Activated T-helper 2 cell treated with anti-CD3 and anti-CD28 coated beads, Interferon-gamma antibody, Interleukin-2, Interleukin-4, amounts not matched to agents 10 μg/mL and 5 μg/mL and 100 μg/mL, durations not matched to agents 14 hours and 24 hours and 36 hours (primary cell): ENCODE measurements around the gene GLCE. TPM values are rescaled to one million over a fixed set of nuclear protein-coding genes. Genes with fewer than 3 reads are reported as not detected.
"Not testable (repeated sequence)": the region's sequence is repeated elsewhere in the genome, so short reads cannot be mapped to it uniquely, and the experiment has no call there.

Experiments used
- DNase-seq: peaks from one replicate; pipeline ENCODE4 v3.0.0; 2021; ENCODE audit warnings: low spot score
- H3K27ac Mint-ChIP-seq: one replicate; pipeline ENCODE4 v1.8.0; 2021; ENCODE audit warnings: mixed read lengths
- H3K27me3 Mint-ChIP-seq: one replicate; pipeline ENCODE4 v1.8.0; 2021; ENCODE audit warnings: low read depth, mixed read lengths
- H3K36me3 Mint-ChIP-seq: one replicate; pipeline ENCODE4 v1.8.0; 2021; ENCODE audit warnings: low read depth, mixed read lengths
- H3K4me1 Mint-ChIP-seq: one replicate; pipeline ENCODE4 v1.8.0; 2021; ENCODE audit warnings: low read depth, mixed read lengths
- H3K4me3 Mint-ChIP-seq: one replicate; pipeline ENCODE4 v1.8.0; 2021; ENCODE audit warnings: low read depth, mild to moderate bottlenecking, moderate library complexity, mixed read lengths
- H3K9me3 Mint-ChIP-seq: one replicate; pipeline ENCODE4 v1.8.0; 2021; ENCODE audit warnings: mixed read lengths
- intact Hi-C: fragments of 100-400 bp; cut with micrococcal nuclease; formaldehyde crosslinking; loops from one replicate; pipeline ENCODE4 v1.15.1; 2023
- total RNA-seq: library from RNA; stranded (reverse); gene quantifications from 2 replicates; pipeline ENCODE4 v1.2.3, GENCODE V29; 2022

The GLCE gene
- total RNA-seq, 1 donor from 2014 or later: 2.5 TPM

DNA sequence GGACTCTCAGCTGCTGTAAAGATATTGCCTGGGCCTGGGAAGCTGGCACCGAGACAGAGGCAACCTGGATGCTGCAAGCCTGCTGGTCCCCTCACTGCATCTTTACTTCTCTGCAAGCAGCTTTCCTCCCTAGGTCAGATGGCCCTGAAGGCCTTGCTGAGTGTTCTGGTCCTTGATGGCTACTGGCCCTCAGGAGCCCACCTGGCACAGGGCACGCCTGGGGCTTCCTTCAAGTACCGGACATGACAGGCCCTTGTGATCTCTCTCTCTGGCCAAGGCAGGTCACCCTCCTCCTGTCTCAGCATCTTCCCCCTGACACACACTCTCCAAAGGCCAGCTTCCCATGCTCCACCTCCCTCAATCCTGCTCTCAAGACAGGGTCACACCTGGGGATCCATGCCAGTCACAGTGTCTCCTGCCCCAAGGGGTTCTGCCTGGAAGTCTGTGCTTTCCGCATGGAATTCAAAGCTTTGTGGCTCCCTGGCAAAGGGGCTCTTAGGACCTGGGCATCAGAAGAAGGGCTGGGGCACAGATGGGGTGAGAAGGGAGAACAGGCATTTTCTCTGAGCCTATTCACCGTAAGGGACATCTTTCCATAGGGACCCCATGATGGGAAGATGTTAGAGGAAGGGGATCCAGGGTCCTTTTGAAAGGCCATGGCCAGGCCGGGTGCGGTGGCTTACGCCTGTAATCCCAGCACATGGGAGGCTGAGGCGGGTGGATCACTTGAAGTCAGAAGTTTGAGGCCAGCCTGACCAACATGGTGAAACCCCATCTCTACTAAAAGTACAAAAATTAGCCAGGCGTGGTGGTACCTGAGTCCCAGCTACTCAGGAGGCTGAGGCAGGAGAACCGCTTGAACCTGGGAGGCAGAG lies 133.5 kb downstream of the GLCE start:
- Mint-ChIP-seq H3K27ac (no peak overlapping the region), H3K4me1 (no peaks in the 10 kb centered on the region), H3K4me3 (no peak overlapping the region), H3K27me3 (peaks cover 37% of the 10 kb centered on the region), H3K36me3 (no peaks in the 10 kb centered on the region), H3K9me3 (no peaks in the 10 kb centered on the region)
- DNase-seq: no peak
- intact Hi-C loops: no loop called here

DNA sequence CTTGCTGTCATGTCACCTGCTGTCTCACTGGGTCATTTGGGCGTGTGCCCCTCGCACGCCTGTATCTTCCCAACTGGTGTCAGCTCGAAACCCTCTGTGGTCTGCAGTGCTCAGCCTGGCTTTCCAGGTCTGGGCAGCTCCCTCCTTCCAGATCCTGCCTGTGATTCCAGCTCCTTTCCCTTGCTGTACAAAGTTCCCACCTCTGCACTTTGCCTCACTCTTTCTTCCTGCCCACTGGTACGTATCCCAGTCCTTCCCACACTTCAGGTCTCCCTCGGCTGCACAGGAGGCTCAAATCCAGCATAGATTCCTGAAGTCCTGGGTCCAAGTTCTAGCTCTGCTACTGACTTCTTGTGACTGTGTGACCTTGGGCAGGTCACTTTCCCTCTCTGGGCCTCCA lies 136.2 kb downstream of the GLCE start:
- H3K27me3 Mint-ChIP-seq: peaks cover 56% of the 10 kb centered on the region
- no peaks in the 10 kb centered on the region for H3K4me1 Mint-ChIP-seq
- intact Hi-C loops: no loop called here
- H3K27ac Mint-ChIP-seq: no peak overlapping the region
- no peak for DNase-seq
- no peaks in the 10 kb centered on the region for H3K36me3 Mint-ChIP-seq
- no peak overlapping the region for H3K4me3 Mint-ChIP-seq
- no peaks in the 10 kb centered on the region for H3K9me3 Mint-ChIP-seq

DNA sequence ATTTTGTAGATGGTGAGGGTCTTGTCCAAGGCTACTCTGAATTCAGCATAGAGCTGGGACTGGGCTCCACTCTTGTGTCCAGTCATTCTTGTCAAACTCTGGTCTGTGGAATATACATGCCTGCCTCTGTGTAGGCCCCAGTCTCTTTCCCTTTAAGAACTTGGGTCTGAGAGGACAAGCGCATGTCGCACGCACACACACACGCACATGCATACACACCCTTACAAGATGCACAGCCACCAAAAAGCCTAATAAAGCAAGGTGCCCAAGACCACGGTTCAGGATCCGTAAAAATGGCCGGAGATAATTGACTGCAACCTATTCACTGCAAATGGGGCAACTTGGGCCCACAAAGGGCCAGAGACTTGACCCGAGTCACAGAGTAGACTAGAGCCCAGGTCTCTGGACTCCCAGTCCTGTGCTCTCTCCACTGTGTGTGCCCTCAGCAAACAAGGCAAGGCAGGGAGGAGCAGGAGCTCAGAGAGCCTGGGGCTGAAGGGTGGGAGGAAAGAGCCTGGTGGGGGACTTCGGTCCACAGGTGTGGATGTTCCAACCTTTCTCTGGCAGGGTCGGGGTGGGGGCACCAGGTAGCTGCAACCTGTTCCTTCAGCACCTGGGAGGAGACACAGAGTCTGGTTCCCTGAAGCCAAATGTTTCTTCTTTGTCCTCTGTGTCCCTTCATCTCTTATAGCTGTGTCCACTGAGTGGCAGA lies 137.4 kb downstream of the GLCE start:
- Mint-ChIP-seq H3K4me3 (no peak overlapping the region), H3K27ac (no peak overlapping the region), H3K4me1 (no peaks in the 10 kb centered on the region), H3K9me3 (no peaks in the 10 kb centered on the region), H3K36me3 (no peaks in the 10 kb centered on the region), H3K27me3 (peaks cover 62% of the 10 kb centered on the region)
- DNase-seq: no peak
- intact Hi-C loops: no loop called here

DNA sequence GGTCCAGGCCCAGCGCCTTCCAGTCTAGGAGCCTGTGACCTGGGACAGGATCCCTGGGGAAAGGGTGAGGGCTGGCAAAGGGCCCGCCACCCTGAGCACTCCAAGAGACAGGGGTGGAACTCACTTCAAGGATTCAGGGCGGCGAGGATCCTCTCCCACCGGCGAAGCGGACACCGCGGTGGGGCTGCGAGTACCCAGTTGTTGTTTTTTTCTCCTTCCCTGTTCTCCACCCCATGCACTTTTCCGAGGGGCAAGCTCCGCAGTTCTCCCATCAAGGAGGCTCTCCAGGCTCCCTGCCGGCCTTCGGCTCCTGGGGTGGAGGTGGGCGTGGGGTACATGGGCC lies 137.9 kb downstream of the GLCE start:
- no peak overlapping the region for H3K4me3 Mint-ChIP-seq
- no peaks in the 10 kb centered on the region for H3K36me3 Mint-ChIP-seq
- peaks cover 61% of the 10 kb centered on the region for H3K27me3 Mint-ChIP-seq
- DNase-seq: no peak
- H3K9me3 Mint-ChIP-seq: no peaks in the 10 kb centered on the region
- intact Hi-C loops: no loop called here
- H3K27ac Mint-ChIP-seq: no peak overlapping the region
- H3K4me1 Mint-ChIP-seq: no peaks in the 10 kb centered on the region

DNA sequence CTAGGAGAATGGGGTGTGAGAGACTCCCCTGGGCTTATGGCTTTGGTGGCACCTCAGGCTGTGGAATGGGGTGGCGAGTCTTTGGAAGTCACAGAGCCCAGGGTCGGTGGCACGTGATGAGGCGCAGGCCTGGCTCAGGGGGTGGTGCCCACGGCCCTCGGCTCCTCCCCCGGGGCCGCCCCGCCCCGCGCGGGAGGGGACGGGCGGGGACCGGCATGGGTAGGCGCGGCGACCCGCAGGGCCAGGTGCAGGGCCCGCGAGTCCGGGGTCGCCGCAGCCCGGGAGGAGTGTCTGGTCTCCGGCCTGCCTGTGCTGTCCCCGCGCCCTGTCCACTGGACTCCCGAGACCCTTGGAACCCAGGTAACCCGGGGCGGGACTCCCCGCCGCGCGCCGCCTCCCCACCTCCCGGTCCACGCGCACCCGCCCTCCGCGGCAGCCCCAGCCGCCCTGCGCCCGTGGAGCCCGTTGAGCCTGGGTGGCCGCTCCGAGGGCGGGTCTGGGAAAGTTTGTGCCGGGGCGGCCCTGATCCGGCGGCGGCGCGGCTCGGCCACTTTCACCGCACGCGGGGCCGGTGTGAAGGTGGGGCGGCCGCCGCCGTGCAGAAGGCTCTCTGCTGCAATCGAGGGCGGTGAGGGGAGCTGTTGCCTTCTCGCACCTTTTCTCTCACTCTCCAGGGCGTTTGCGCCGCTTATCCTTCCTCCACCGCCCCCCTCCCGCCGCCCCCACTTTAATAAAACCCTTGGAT lies 138.4 kb downstream of the GLCE start, which contains the start of gene PAQR5:
Gene PAQR5 (plus strand): TSS at position 216 of the 745 bp plus-strand sequence. CDS start 61,169 bp downstream, outside the sequence.
- H3K27me3 Mint-ChIP-seq: peaks cover 61% of the 10 kb centered on the region
- no peaks in the 10 kb centered on the region for H3K36me3 Mint-ChIP-seq
- H3K9me3 Mint-ChIP-seq: no peaks in the 10 kb centered on the region
- intact Hi-C loops: no loop called here
- DNase-seq: no peak
- no peaks in the 10 kb centered on the region for H3K4me1 Mint-ChIP-seq
- no peak within 1 kb of the TSS for H3K27ac Mint-ChIP-seq
- H3K4me3 Mint-ChIP-seq: no peak within 1 kb of the TSS

DNA sequence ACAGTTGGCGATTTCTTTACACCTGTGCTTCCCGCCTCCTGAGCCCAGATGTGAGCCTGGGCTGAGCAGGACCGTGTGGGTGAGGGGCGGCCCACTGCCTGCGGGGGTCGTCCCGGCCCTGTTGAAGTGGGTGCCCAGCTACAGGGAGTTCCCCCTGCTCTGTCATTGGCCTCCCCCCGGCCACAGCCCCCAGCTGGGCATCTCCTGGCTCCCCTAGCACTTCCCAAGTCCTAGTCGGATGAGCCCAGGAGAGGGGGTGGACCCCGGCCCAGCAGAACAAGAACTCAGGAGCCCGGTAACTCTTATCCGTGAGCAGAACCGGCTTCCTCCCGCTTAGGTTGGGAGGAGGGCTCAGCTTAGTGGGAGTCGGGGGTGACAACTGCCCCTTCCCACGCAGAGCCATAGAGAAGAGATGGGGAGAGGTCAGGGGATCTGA lies 139.0 kb downstream of the GLCE start:
- H3K4me3 Mint-ChIP-seq: no peak overlapping the region

DNA sequence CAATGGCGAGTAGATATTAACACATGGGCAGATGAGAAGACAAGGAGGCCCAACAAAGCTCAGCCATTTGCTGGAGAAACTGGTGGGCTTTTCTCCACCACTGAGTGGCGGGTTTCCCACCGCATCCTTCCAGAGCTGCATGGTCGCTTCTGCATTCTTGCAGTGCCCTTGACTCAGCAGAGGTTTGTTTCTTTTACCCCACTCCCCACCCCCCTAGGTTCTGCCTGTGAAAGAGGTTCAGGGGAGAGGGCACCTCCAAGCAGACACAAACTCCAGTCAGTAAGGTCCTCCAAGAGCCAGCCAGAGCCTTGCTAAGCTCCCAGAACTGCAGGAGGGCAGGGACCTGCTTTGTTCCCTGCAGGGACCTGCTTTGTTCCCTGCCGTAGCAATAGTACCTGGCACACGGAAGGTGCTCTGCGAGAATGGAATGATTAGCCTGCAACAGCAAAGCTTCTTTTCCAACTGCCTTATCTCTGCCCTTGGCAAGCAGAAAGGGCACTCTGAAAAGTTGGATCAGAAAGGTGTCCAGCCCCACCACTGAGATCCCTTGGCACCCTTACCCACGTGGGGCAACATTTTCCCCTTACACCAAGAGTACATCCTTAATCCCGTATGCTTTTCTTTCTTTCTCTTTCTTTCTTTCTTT lies 139.6 kb downstream of the GLCE start:
- H3K27ac Mint-ChIP-seq: no peak overlapping the region
- peaks cover 56% of the 10 kb centered on the region for H3K27me3 Mint-ChIP-seq
- no peaks in the 10 kb centered on the region for H3K4me1 Mint-ChIP-seq
- no peaks in the 10 kb centered on the region for H3K9me3 Mint-ChIP-seq
- intact Hi-C loops: no loop called here
- H3K36me3 Mint-ChIP-seq: no peaks in the 10 kb centered on the region
- DNase-seq: no peak
- H3K4me3 Mint-ChIP-seq: no peak overlapping the region

More for the DNA sequence above, 139.0 kb downstream of the GLCE start:
- no peak for DNase-seq
- H3K27me3 Mint-ChIP-seq: peaks cover 61% of the 10 kb centered on the region
- H3K9me3 Mint-ChIP-seq: no peaks in the 10 kb centered on the region
- intact Hi-C loops: no loop called here
- no peaks in the 10 kb centered on the region for H3K36me3 Mint-ChIP-seq
- H3K27ac Mint-ChIP-seq: no peak overlapping the region
- H3K4me1 Mint-ChIP-seq: no peaks in the 10 kb centered on the region

DNA sequence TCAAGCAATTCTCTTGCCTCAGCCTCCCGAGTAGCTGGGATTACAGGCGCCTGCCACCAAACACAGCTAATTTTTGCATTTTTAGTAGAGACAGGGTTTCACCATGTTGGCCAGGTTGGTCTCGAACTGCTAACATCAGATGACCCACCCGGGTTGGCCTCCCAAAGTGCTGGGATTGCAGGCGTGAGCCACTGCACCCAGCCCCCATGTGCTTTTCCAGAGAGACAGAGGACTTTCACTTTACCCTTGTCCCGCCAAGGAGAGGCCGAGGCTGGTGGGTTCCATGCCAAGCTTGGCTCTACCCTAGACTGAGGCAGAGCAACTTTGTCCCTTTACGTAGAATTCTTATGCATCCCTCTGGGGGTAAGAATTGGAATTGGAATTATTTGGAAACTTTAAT lies 140.7 kb downstream of the GLCE start:
- H3K4me3 Mint-ChIP-seq, H3K36me3 Mint-ChIP-seq, H3K4me1 Mint-ChIP-seq, intact Hi-C loops, H3K27ac Mint-ChIP-seq, DNase-seq, H3K9me3 Mint-ChIP-seq: not testable (repeated sequence)
- peaks cover 52% of the 10 kb centered on the region for H3K27me3 Mint-ChIP-seq

DNA sequence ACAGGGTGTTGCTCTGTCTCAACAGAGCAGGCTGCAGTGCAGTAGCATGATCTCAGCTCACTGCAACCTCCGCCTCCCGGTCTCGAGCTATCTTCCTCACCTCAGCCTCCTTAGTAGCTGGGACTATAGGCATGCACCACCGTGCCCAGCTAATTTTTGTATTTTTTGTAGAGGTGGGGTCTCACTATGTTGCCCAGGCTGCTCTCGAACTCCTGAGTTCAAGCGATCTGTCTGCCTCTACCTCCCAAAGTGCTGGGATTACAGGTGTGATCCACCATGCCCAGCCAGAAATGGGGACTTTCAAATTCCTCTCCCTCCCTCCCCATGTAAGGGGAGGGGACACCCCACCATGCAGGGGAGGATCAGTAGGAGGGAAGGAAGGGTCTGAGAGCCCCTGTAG lies 141.7 kb downstream of the GLCE start:
- peaks cover 43% of the 10 kb centered on the region for H3K27me3 Mint-ChIP-seq
- H3K4me1 Mint-ChIP-seq, DNase-seq, intact Hi-C loops, H3K36me3 Mint-ChIP-seq, H3K4me3 Mint-ChIP-seq, H3K9me3 Mint-ChIP-seq, H3K27ac Mint-ChIP-seq: not testable (repeated sequence)

DNA sequence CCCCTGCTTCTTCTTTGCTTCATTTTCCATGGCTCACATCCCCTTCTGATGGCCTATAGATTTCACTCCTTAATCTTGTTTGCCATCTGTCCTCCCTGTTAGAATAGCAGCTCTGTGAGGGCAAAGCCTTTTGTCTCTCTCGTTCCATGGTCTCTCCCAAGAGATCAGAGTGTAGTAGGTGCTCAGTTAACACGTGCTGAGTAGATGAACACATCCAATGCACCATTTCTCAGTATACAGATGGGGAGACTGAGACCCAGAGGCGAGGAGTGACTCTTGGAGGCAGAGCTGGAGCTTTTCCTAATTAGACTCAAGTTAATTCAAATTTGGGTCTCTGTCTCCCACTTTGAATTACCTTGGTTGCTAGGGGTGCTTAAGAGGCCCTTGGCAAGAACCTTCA lies 142.5 kb downstream of the GLCE start:
- Mint-ChIP-seq H3K27me3 (peaks cover 35% of the 10 kb centered on the region), H3K4me1 (no peaks in the 10 kb centered on the region), H3K36me3 (no peaks in the 10 kb centered on the region), H3K9me3 (no peaks in the 10 kb centered on the region), H3K4me3 (no peak overlapping the region), H3K27ac (no peak overlapping the region)
- DNase-seq: no peak
- intact Hi-C loops: no loop called here

DNA sequence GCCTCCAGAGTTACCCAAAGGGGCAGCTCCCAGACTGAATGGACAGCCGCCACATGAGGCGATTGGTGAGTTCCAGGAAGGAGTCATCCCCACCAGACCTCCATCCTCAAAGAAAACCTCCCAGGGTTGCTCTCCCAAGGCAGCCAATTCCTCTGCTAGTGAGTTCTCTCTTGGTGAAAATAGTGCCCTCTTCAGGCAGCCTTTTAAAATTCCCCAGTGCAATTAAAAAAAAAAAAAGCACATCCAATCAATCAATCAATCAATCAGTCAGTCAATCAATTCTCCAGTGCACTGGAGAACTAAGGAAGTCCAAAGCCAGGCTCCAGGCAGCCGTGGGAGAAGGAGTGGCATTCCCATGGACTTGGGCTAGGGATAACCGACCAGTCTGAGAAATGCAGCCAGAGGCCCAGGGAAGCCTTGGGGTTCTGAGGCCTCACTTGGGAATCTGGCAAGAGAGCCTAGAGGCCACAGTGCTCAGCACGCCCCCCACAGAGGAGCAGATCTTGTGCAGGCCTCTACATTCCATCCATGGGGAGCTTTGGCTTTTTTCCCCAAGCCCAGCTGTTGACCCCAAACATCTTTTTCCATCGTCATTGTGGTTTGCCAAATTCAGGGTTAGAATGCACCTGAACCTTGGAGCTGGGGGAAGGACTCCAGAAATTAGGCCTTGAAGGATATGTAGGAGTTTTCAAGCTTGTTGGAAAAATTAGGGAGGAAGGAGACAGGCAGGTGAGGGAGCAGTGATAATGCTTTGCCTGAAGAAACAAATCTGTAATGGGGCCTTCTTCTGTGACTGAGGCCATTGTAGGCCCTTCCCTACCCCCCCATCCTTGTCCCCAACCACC lies 143.1 kb downstream of the GLCE start:
- no peak overlapping the region for H3K4me3 Mint-ChIP-seq
- H3K9me3 Mint-ChIP-seq: no peaks in the 10 kb centered on the region
- no peaks in the 10 kb centered on the region for H3K36me3 Mint-ChIP-seq
- intact Hi-C loops: no loop called here
- no peaks in the 10 kb centered on the region for H3K4me1 Mint-ChIP-seq
- H3K27me3 Mint-ChIP-seq: peaks cover 32% of the 10 kb centered on the region
- no peak for DNase-seq
- H3K27ac Mint-ChIP-seq: no peak overlapping the region

DNA sequence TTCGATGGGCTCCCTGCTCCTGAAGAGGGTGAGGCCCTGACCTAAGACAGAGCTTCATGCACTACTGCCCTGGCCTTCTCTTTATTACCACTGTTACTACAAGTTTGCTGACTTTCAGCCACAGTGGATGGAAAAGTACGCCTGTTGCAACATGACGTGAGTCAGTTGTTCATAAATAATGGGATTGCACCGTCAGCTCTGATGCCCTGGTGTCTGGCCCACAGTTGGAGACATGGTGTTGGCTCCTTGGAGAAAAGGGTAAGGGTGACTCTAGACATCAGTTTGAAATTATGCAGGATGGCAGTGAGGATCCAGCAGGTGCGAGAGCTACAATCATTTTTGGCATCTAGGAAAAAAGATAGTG lies 143.7 kb downstream of the GLCE start:
- Mint-ChIP-seq H3K4me1 (no peaks in the 10 kb centered on the region), H3K4me3 (no peak overlapping the region), H3K27me3 (peaks cover 35% of the 10 kb centered on the region), H3K27ac (no peak overlapping the region), H3K36me3 (no peaks in the 10 kb centered on the region), H3K9me3 (no peaks in the 10 kb centered on the region)
- DNase-seq: no peak
- intact Hi-C loops: no loop called here
